ENCODE results near the gene PDZD4. TPM values are rescaled to one million over a fixed set of nuclear protein-coding genes. Genes with fewer than 3 reads are reported as not detected.

Gene PDZD4
- total and polyA plus RNA-seq, 2 experiments from 2014 or later = 30.5 to 230 TPM

- no peaks in the 10 kb centered on the region for H3K79me2 ChIP-seq (replicated peaks; ENCODE audit: insufficient read depth)
- H3K4me2 ChIP-seq = no peak overlapping the region
- no peaks in the 10 kb centered on the region for H4K20me1 ChIP-seq (replicated peaks; ENCODE audit: insufficient read depth)
- H3K4me3 Mint-ChIP-seq = no peak overlapping the region
- ATAC-seq (peak; percentile 24), DNase-seq (ENCODE audit: low spot score) (no peak)
- no peaks in the 10 kb centered on the region for H3F3A ChIP-seq (replicated peaks; ENCODE audit: low read depth)
- no peaks in the 10 kb centered on the region for H3K27me3 ChIP-seq (ENCODE audit: insufficient read depth)
- no peak overlapping the region for H2AFZ ChIP-seq
- H3K9me3 Mint-ChIP-seq = no peaks in the 10 kb centered on the region
- no peak for TF ChIP-seq STAT1 (IDR thresholded peaks at IDR 0.05; ENCODE audit: unreplicated experiment)
- no peak for TF ChIP-seq POLR2AphosphoS5 (IDR thresholded peaks at IDR 0.05; ENCODE audit: low read depth)
- peak; percentile 13 to 34; a peak in 2 of 4 replicates for TF ChIP-seq CTCF (conservative IDR thresholded peaks at IDR 0.05; ENCODE audit: low read depth in 2 of 2)
- no peak overlapping the region for H3K4me3 ChIP-seq
- peaks cover 8% of the 10 kb centered on the region for H3K27me3 Mint-ChIP-seq (ENCODE audit: insufficient read depth, low read depth, poor library complexity)
- no peaks in the 10 kb centered on the region for H3K4me1 ChIP-seq (ENCODE audit: insufficient read depth)
- no peak overlapping the region for H3K27ac ChIP-seq (ENCODE audit: low read depth)
- no peaks in the 10 kb centered on the region for H3K36me3 ChIP-seq (ENCODE audit: insufficient read depth)
- no peaks in the 10 kb centered on the region for H3K36me3 Mint-ChIP-seq (ENCODE audit: low read depth)
- no peak overlapping the region for H3K27ac Mint-ChIP-seq
- H3K4me1 Mint-ChIP-seq = peaks cover 7% of the 10 kb centered on the region; the same call in 2 of the 3 replicates
- H3K9me2 ChIP-seq (ENCODE audit: insufficient read depth) = no peaks in the 10 kb centered on the region
These were observed 51.7 kb downstream of the PDZD4 start for GRCh38 chrX:153778684-153779101.

GRCh38 chrX:153778181-153778580 is 52.2 kb downstream of the PDZD4 start:
- H3K9me2 ChIP-seq (ENCODE audit: insufficient read depth) = no peaks in the 10 kb centered on the region
- H3K27me3 ChIP-seq (ENCODE audit: insufficient read depth) = no peaks in the 10 kb centered on the region
- TF ChIP-seq CTCF (conservative IDR thresholded peaks at IDR 0.05; ENCODE audit: low read depth in 2 of 2) (no peak), NANOG (IDR thresholded peaks at IDR 0.05; ENCODE audit: borderline replicate concordance) (no peak), ZNF331 (CRISPR knock-in tag; IDR thresholded peaks at IDR 0.05; ENCODE audit: low read depth) (no peak), ETS1 (IDR thresholded peaks at IDR 0.05) (no peak), EZH2 (IDR thresholded peaks at IDR 0.05; ENCODE audit: low read depth, unreplicated experiment) (no peak), ZNF462 (CRISPR knock-in tag; IDR thresholded peaks at IDR 0.05) (no peak), POLR2AphosphoS5 (IDR thresholded peaks at IDR 0.05; ENCODE audit: low read depth) (no peak), ZNF114 (CRISPR knock-in tag; IDR thresholded peaks at IDR 0.05) (no peak), STAT1 (IDR thresholded peaks at IDR 0.05; ENCODE audit: unreplicated experiment) (no peak), JUNB (IDR thresholded peaks at IDR 0.05; ENCODE audit: unreplicated experiment) (no peak)

More at GRCh38 chrX:153778181-153778580, 52.2 kb downstream of the PDZD4 start:
- Histone ChIP-seq H3F3A (replicated peaks; ENCODE audit: low read depth) (no peaks in the 10 kb centered on the region), H3K36me3 (ENCODE audit: insufficient read depth) (no peaks in the 10 kb centered on the region), H2AFZ (no peak overlapping the region), H4K20me1 (replicated peaks; ENCODE audit: insufficient read depth) (no peaks in the 10 kb centered on the region), H3K79me2 (replicated peaks; ENCODE audit: insufficient read depth) (no peaks in the 10 kb centered on the region), H3K27ac (ENCODE audit: low read depth) (no peak overlapping the region), H3K4me2 (no peak overlapping the region), H3K4me3 (no peak overlapping the region), H3K4me1 (ENCODE audit: insufficient read depth) (no peaks in the 10 kb centered on the region)
- no peak overlapping the region for H3K27ac Mint-ChIP-seq
- H3K4me3 Mint-ChIP-seq = no peak overlapping the region
- H3K9me3 Mint-ChIP-seq = no peaks in the 10 kb centered on the region
- H3K27me3 Mint-ChIP-seq (ENCODE audit: insufficient read depth, low read depth, poor library complexity) = peaks cover 5% of the 10 kb centered on the region
- no peak for ATAC-seq
- H3K4me1 Mint-ChIP-seq = peaks cover 7% of the 10 kb centered on the region; the same call in 2 of the 3 replicates
- no peak for DNase-seq (ENCODE audit: low spot score)
- H3K36me3 Mint-ChIP-seq (ENCODE audit: low read depth) = no peaks in the 10 kb centered on the region

Data from GM23338 (cell line).